Tibial artery (tissue), 4 donors: ENCODE measurements around the gene NTN4.

Source experiments
- DNase-seq, 2 donors: peaks; one replicate each; pipeline ENCODE4 v3.0.0-alpha.2; 2019
- H3K27ac ChIP-seq, 2 donors: fragments of 200-600 bp; sonication (generic) in 1 of 2; 1 replicate in 1 of 2; 2 replicates in 1 of 2; pipeline ENCODE4 v1.5.1; 2018 to 2019; ENCODE audit warnings: mild to moderate bottlenecking in 1 of 2
- H3K27me3 ChIP-seq, 2 donors: fragments of 200-600 bp; sonication (generic) in 1 of 2; one replicate each; pipeline versions ENCODE4 v1.5.1 to v1.6.0; 2016 to 2019
- H3K36me3 ChIP-seq, 3 donors: fragments of 200-600 bp; sonication (generic) in 2 of 3; one replicate each; pipeline ENCODE4 v1.5.1; 2016 to 2019; ENCODE audit warnings: mild to moderate bottlenecking in 2 of 3
- H3K4me1 ChIP-seq, 4 donors: fragments of 200-600 bp; sonication (generic) in 2 of 4; 1 replicate in 3 of 4; 2 replicates in 1 of 4; pipeline ENCODE4 v1.5.1; 2016 to 2019
- H3K4me3 ChIP-seq, 2 donors: fragments of 200-600 bp; sonication (generic) in 1 of 2; 1 replicate in 1 of 2; 2 replicates in 1 of 2; pipeline ENCODE4 v1.5.1; 2018 to 2019; ENCODE audit warnings: mild to moderate bottlenecking in 2 of 2
- H3K9me3 ChIP-seq, 3 donors: fragments of 200-600 bp; sonication (generic) in 1 of 3; one replicate each; pipeline ENCODE4 v1.5.1; 2016 to 2019
- intact Hi-C: fragments of 100-400 bp; cut with DNase I; formaldehyde crosslinking; loops from one replicate; pipeline ENCODE4 v1.15.0; 2023; ENCODE audit warnings: low total_unique reads
- TF ChIP-seq, protein P1 (sequence below), 2 experiments: fragments of 200-600 bp in 1 of 2; fragments of 450-650 bp in 1 of 2; IDR thresholded peaks; one replicate each; pipeline ENCODE4 v1.5.1; 2017 to 2019; ENCODE audit warnings: antibody characterized with exemption in 2 of 2, mild to moderate bottlenecking in 1 of 2, moderate library complexity in 1 of 2

Gene NTN4

DNA sequence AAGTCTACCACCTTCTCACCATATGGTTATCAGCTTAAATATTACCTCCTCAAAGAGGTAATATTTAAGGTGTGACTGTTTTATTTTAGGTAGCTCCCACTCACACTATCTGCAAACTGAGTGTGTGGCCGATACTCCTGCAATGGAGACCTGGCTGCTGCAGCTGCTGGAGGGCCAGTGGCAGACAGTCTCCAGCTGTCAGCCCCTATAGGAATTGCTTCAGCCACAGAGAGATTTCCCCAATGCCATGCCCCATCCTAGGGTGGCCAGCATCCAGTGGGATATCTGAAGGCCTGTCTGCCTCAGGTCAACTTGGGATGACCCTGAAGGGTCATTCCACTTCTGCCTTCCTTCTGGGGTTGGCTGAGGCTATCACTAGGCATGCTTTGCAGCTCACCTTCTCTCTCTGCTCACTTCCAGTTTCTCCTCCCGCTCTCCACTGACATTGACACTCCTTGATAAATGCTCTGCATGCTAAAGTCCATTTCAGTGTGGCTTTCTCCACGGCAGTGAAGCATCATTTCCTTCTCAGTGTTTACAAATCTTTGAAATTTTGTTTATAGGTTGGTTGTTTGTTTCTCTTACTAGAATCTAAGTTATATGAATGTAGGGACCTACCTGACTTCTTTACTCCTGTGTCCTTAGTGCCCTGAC, 149.1 kb downstream of the NTN4 start:
- H3K9me3 ChIP-seq: no peaks in the 10 kb centered on the region
- H3K36me3 ChIP-seq: no peaks in the 10 kb centered on the region
- no peak overlapping the region for H3K27ac ChIP-seq
- TF ChIP-seq, protein P1, sequence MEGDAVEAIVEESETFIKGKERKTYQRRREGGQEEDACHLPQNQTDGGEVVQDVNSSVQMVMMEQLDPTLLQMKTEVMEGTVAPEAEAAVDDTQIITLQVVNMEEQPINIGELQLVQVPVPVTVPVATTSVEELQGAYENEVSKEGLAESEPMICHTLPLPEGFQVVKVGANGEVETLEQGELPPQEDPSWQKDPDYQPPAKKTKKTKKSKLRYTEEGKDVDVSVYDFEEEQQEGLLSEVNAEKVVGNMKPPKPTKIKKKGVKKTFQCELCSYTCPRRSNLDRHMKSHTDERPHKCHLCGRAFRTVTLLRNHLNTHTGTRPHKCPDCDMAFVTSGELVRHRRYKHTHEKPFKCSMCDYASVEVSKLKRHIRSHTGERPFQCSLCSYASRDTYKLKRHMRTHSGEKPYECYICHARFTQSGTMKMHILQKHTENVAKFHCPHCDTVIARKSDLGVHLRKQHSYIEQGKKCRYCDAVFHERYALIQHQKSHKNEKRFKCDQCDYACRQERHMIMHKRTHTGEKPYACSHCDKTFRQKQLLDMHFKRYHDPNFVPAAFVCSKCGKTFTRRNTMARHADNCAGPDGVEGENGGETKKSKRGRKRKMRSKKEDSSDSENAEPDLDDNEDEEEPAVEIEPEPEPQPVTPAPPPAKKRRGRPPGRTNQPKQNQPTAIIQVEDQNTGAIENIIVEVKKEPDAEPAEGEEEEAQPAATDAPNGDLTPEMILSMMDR (IDR thresholded peaks at IDR 0.05): no peak
- no peaks in the 10 kb centered on the region for H3K27me3 ChIP-seq
- intact Hi-C loops: no loop called here
- no peak overlapping the region for H3K4me3 ChIP-seq
- peaks cover 0 to 4% (median 1%) of the 10 kb centered on the region in 4 donors for H3K4me1 ChIP-seq
- DNase-seq: no peak

GRCh38 chr12:95640516-95640915, 150.0 kb downstream of the NTN4 start:
- no peak overlapping the region for H3K27ac ChIP-seq
- TF ChIP-seq, protein P1 (IDR thresholded peaks at IDR 0.05): no peak
- intact Hi-C loops: no loop called here

GRCh38 chr12:95637471-95638155, 153.0 kb downstream of the NTN4 start:
- H3K4me3 ChIP-seq: no peak overlapping the region
- no peaks in the 10 kb centered on the region for H3K36me3 ChIP-seq
- H3K4me1 ChIP-seq: peaks cover 0 to 12% (median 4%) of the 10 kb centered on the region in 4 donors
- H3K27me3 ChIP-seq: no peaks in the 10 kb centered on the region
- intact Hi-C loops: no loop called here
- no peak for DNase-seq
- no peaks in the 10 kb centered on the region for H3K9me3 ChIP-seq
- H3K27ac ChIP-seq: no peak overlapping the region
- TF ChIP-seq, protein P1 (IDR thresholded peaks at IDR 0.05): no peak

More at GRCh38 chr12:95640516-95640915, 150.0 kb downstream of the NTN4 start:
- DNase-seq: no peak
- no peaks in the 10 kb centered on the region for H3K9me3 ChIP-seq
- no peaks in the 10 kb centered on the region for H3K4me1 ChIP-seq
- no peak overlapping the region for H3K4me3 ChIP-seq
- no peaks in the 10 kb centered on the region for H3K27me3 ChIP-seq
- no peaks in the 10 kb centered on the region for H3K36me3 ChIP-seq

DNA sequence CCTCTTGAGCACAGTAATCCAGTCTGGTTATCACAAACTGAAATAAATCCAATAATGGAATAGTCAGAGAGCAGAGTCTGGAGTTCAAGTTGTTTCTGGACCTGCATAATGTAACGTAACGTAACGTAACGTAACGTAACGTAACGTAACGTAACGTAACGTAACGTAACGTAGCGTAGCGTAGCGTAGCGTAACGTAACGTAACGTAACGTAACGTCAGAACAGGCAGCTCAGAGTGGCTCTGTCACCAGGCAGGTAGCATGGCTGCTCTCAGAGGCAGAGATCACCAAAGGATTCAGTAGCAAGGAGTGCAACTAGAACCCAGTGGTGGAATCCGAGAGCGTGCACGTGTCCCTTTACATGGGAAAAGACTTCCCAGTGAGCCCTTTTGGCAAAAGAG, 153.6 kb downstream of the NTN4 start:
- no peak overlapping the region for H3K27ac ChIP-seq
- intact Hi-C loops: no loop called here

DNA sequence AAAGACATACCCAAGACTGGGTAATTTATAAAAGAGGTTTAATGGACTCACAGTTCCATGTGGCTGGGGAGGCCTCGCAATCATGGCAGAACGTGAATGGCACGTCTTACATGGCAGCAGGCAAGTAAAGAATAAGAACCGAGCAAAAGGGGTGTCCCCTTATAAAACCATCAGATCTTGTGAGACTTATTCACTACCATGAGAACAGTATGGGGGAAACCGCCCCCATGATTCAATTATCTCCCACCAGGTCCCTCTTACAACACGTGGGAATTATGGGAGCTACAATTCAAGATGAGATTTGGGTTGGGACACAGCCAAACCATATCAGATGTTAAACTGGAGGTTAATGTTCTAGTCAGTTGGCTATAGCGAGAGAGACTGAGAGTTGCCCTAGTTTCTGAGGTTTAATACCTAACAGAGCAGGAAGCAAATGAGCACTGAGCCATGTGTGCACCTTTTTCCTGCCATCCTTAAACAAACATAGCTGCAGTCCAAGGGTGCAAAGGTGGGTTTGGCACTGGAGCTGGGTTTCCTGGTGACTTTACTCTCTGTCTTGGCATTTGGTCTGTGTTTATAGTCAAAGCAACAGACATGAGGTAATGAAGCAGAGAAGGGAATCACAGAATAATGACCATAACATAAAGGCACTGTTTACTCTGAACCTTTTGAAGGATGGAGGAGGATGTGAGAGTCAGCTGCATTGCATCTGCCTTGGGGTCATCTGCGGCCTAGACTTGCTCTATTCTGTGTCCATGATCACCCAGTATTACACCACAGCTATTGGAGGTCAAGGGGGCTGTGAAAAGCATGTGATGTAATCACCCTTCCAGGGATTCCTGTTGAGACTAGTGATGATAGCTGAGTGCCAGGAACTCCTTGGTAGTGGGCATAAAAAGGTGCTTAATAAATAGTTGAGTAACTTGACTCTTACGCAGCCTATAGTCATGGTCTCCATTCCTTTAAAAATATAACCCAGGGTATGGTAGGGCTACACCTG, 155.6 kb downstream of the NTN4 start:
- Histone ChIP-seq H3K27me3 (no peaks in the 10 kb centered on the region), H3K36me3 (no peaks in the 10 kb centered on the region), H3K27ac (no peak overlapping the region), H3K4me1 (peaks cover 0 to 12% (median 4%) of the 10 kb centered on the region in 4 donors), H3K9me3 (no peaks in the 10 kb centered on the region), H3K4me3 (no peak overlapping the region)
- DNase-seq: no peak
- intact Hi-C loops: no loop called here
- TF ChIP-seq, protein P1 (IDR thresholded peaks at IDR 0.05): no peak

More for the DNA sequence above, 153.6 kb downstream of the NTN4 start:
- H3K27me3 ChIP-seq: no peaks in the 10 kb centered on the region
- H3K9me3 ChIP-seq: no peaks in the 10 kb centered on the region
- peaks cover 0 to 12% (median 4%) of the 10 kb centered on the region in 4 donors for H3K4me1 ChIP-seq
- TF ChIP-seq, protein P1 (IDR thresholded peaks at IDR 0.05): no peak
- no peaks in the 10 kb centered on the region for H3K36me3 ChIP-seq
- no peak for DNase-seq
- H3K4me3 ChIP-seq: no peak overlapping the region
